Mesothelial cell of epicardium (in vitro differentiated cells): ENCODE measurements around the gene DAAM2. TPM values are rescaled to one million over a fixed set of nuclear protein-coding genes. Genes with fewer than 3 reads are reported as not detected.
A peak's percentile ranks its signal among the peaks of the same experiment; 100 is the strongest.

Experiments
- DNase-seq, 2 experiments: peaks; one replicate each; pipeline ENCODE4 v3.0.0; 2021; ENCODE audit warnings: low spot score in 2 of 2; ENCODE audit not compliant: unreplicated experiment in 2 of 2
- H3K27ac Mint-ChIP-seq: 2 replicates; pipeline ENCODE4 v1.8.0; 2021; ENCODE audit warnings: mixed read lengths
- H3K27me3 Mint-ChIP-seq: 2 replicates; pipeline ENCODE4 v1.8.0; 2021; ENCODE audit warnings: low read depth, mixed read lengths
- H3K36me3 Mint-ChIP-seq: 2 replicates; pipeline ENCODE4 v1.8.0; 2021; ENCODE audit warnings: mixed read lengths
- H3K4me1 Mint-ChIP-seq: 2 replicates; pipeline ENCODE4 v1.8.0; 2021; ENCODE audit warnings: mixed read lengths
- H3K4me3 Mint-ChIP-seq: 2 replicates; pipeline ENCODE4 v1.8.0; 2021; ENCODE audit warnings: mild to moderate bottlenecking, moderate library complexity, mixed read lengths
- H3K9me3 Mint-ChIP-seq: 2 replicates; pipeline ENCODE4 v1.8.0; 2021; ENCODE audit warnings: mixed read lengths
- total RNA-seq: library from RNA; stranded (reverse); gene quantifications from 3 replicates; pipeline ENCODE4 v1.2.1, GENCODE V29; 2021
- TF ChIP-seq, protein P1 (sequence below): fragments of 200-600 bp; sonication (generic); IDR thresholded peaks from one replicate; pipeline ENCODE4 v1.5.0; 2021; ENCODE audit warnings: antibody characterized with exemption; ENCODE audit not compliant: unreplicated experiment

The DAAM2 gene
- total RNA-seq, 1 donor from 2014 or later: 13.7 TPM

DNA sequence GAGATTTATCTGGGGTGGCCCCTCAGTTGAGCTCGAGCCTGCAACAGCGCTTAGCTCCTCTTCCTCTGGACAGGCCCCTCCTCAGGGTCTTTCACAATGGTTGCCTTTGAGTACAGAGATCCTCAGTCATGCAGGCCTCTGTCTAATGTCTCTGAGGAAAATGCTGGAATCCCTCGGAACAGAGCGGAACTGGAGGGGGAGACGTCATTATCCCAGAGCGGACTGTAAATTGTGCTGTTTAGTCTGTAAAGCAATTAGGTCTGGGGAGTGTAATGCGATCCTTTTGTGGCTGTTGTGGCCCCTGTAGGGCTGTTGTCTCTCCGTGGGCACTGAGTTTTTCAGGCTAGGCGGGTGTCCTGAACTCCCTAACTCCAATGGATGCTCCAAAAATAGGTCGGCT lies 15.0 kb upstream of the DAAM2 start:
- no peak for DNase-seq
- Mint-ChIP-seq H3K27me3 (peaks cover 27% of the 10 kb centered on the region), H3K36me3 (no peaks in the 10 kb centered on the region), H3K4me3 (no peak overlapping the region), H3K27ac (peak overlapping the region; percentile 35), H3K9me3 (peaks cover 10% of the 10 kb centered on the region), H3K4me1 (peaks cover 21% of the 10 kb centered on the region)
- TF ChIP-seq, protein P1, sequence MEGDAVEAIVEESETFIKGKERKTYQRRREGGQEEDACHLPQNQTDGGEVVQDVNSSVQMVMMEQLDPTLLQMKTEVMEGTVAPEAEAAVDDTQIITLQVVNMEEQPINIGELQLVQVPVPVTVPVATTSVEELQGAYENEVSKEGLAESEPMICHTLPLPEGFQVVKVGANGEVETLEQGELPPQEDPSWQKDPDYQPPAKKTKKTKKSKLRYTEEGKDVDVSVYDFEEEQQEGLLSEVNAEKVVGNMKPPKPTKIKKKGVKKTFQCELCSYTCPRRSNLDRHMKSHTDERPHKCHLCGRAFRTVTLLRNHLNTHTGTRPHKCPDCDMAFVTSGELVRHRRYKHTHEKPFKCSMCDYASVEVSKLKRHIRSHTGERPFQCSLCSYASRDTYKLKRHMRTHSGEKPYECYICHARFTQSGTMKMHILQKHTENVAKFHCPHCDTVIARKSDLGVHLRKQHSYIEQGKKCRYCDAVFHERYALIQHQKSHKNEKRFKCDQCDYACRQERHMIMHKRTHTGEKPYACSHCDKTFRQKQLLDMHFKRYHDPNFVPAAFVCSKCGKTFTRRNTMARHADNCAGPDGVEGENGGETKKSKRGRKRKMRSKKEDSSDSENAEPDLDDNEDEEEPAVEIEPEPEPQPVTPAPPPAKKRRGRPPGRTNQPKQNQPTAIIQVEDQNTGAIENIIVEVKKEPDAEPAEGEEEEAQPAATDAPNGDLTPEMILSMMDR: no peak

DNA sequence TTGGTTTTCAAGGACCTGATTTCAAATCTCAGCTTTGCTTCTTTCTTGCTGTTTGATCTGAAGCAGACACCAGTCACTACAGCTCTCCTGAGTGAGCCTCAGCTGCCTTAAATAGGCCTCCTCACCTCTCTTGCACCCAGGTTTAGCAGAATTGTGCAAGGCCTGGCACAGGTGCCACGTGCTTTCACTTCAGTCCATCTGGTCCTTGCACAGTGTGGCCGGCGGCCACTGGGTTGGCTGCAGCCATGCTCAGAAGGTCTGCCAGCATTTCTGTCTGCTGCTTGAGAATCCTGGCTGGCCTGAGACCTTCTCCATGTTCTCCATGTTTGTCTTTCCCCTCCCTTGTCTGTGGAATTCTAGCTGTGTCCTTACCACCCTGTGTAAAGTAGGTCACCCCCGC lies 14.5 kb upstream of the DAAM2 start:
- peaks cover 13% of the 10 kb centered on the region for H3K9me3 Mint-ChIP-seq
- TF ChIP-seq, protein P1: no peak

DNA sequence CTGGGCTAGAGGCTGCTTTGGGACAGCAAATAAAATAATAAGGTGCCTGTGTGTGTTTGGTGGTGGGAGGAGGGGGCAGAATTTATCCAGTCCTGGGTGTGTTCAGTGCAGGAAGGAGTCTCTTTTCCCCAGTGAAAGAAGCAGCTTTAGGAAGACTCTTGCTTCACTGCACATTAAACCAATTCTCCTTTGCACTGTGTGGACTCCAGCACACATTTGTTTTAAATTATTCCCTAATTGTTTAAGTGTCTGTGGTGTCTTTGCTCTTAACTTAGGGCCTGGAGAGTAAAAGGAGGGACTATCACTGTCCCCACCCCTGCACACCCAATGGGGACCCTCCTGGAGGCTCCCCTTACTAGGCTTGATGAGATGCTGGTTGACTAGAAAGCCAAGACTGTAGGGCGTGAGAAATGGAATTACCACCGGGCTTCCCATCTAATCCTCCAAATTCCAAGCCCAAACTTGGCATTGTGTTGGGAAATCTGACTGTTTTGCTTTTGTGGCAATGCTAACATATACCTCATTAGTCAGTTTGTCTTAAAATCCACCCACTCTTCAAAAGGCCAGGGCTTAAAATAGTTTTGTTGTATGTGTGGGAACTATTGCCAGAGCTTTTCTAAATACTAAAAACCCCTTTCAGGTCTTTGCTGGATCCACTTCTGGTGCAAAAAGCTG lies 13.5 kb upstream of the DAAM2 start:
- Mint-ChIP-seq H3K4me1 (peaks cover 21% of the 10 kb centered on the region), H3K27me3 (peaks cover 16% of the 10 kb centered on the region), H3K36me3 (peaks cover 3% of the 10 kb centered on the region), H3K4me3 (no peak overlapping the region), H3K9me3 (peaks cover 24% of the 10 kb centered on the region), H3K27ac (no peak overlapping the region)
- TF ChIP-seq, protein P1: no peak
- DNase-seq: no peak

More for the DNA sequence above, 14.5 kb upstream of the DAAM2 start:
- Mint-ChIP-seq H3K4me1 (peaks cover 21% of the 10 kb centered on the region), H3K4me3 (no peak overlapping the region), H3K27me3 (peaks cover 25% of the 10 kb centered on the region), H3K27ac (no peak overlapping the region), H3K36me3 (no peaks in the 10 kb centered on the region)
- DNase-seq: no peak

DNA sequence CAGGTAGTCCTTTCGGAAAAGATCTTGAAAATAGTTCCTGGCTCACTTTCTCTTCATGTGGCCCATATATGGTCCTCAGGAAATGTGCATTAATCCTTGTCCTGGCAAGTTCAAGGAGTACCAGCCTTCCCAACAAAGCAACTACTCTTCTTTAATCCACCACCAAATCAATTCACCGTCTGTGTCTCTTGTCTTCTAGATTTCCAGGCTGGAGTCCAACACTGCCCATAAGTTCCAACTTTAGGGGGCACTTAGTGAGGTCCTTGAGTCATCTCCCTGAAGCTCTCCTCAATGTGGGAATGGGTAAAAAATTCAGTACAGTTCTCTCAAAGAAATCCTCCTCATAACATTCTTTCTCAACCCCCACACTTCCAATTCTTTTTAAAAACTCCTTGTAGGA lies 6.9 kb upstream of the DAAM2 start:
- no peak overlapping the region for H3K4me3 Mint-ChIP-seq
- H3K4me1 Mint-ChIP-seq: no peaks in the 10 kb centered on the region
- H3K27ac Mint-ChIP-seq: no peak overlapping the region

DNA sequence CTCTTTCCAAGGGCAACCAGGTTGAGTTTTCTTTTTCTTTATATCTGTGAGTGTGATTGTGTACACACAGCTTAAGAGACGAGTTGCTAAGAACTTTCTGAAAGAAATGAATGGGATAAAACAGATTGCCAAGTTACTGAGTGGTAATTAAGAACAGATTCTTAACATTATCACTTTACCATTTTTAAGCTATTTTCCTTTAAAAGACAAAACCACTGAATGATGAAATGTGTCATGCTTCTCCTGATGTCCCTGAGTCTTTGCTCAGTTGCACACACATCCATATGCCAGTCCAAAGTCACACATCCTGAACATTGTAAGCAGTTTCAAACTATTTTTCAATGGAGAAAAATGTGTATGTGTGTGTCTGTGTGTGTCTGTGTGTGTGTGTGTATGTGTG lies 5.5 kb upstream of the DAAM2 start:
- Mint-ChIP-seq H3K9me3 (peaks cover 22% of the 10 kb centered on the region), H3K27me3 (peaks cover 12% of the 10 kb centered on the region), H3K27ac (no peak overlapping the region), H3K36me3 (peaks cover 3% of the 10 kb centered on the region), H3K4me3 (no peak overlapping the region), H3K4me1 (no peaks in the 10 kb centered on the region)
- DNase-seq: no peak
- TF ChIP-seq, protein P1: no peak

More for the DNA sequence above, 6.9 kb upstream of the DAAM2 start:
- peaks cover 12% of the 10 kb centered on the region for H3K27me3 Mint-ChIP-seq
- TF ChIP-seq, protein P1: no peak
- H3K9me3 Mint-ChIP-seq: peaks cover 28% of the 10 kb centered on the region
- H3K36me3 Mint-ChIP-seq: peaks cover 3% of the 10 kb centered on the region
- DNase-seq: no peak
